Mesothelial cell of epicardium (in vitro differentiated cells): ENCODE data around the gene UNC119B. TPM values are rescaled to one million over a fixed set of nuclear protein-coding genes. Genes with fewer than 3 reads are reported as not detected.

Experiments
- DNase-seq, 2 experiments: peaks; one replicate each; pipeline ENCODE4 v3.0.0; 2021; ENCODE audit warnings: low spot score in 2 of 2; ENCODE audit not compliant: unreplicated experiment in 2 of 2
- H3K27ac Mint-ChIP-seq: 2 replicates; pipeline ENCODE4 v1.8.0; 2021; ENCODE audit warnings: mixed read lengths
- H3K27me3 Mint-ChIP-seq: 2 replicates; pipeline ENCODE4 v1.8.0; 2021; ENCODE audit warnings: low read depth, mixed read lengths
- H3K36me3 Mint-ChIP-seq: 2 replicates; pipeline ENCODE4 v1.8.0; 2021; ENCODE audit warnings: mixed read lengths
- H3K4me1 Mint-ChIP-seq: 2 replicates; pipeline ENCODE4 v1.8.0; 2021; ENCODE audit warnings: mixed read lengths
- H3K4me3 Mint-ChIP-seq: 2 replicates; pipeline ENCODE4 v1.8.0; 2021; ENCODE audit warnings: mild to moderate bottlenecking, moderate library complexity, mixed read lengths
- H3K9me3 Mint-ChIP-seq: 2 replicates; pipeline ENCODE4 v1.8.0; 2021; ENCODE audit warnings: mixed read lengths
- CTCF ChIP-seq: fragments of 200-600 bp; sonication (generic); IDR thresholded peaks from one replicate; pipeline ENCODE4 v1.5.0; 2021; ENCODE audit warnings: antibody characterized with exemption; ENCODE audit not compliant: unreplicated experiment
- total RNA-seq: library from RNA; stranded (reverse); gene quantifications from 3 replicates; pipeline ENCODE4 v1.2.1, GENCODE V29; 2021

The UNC119B gene
- total RNA-seq, 1 donor from 2014 or later: 35.0 TPM

- Mint-ChIP-seq H3K36me3 (peaks cover 17% of the 10 kb centered on the region), H3K27ac (peak overlapping the region; percentile 12), H3K9me3 (peaks cover 13% of the 10 kb centered on the region), H3K4me3 (no peak overlapping the region), H3K27me3 (no peaks in the 10 kb centered on the region), H3K4me1 (peaks cover 34% of the 10 kb centered on the region)
- no peak for TF ChIP-seq CTCF
- DNase-seq: no peak
Observed at GRCh38 chr12:120757949-120758348, 47.7 kb downstream of the UNC119B start.

GRCh38 chr12:120758798-120759590 lies 48.7 kb downstream of the UNC119B start:
- H3K4me3 Mint-ChIP-seq: no peak overlapping the region
- TF ChIP-seq CTCF: no peak
- H3K36me3 Mint-ChIP-seq: peaks cover 17% of the 10 kb centered on the region
- H3K27ac Mint-ChIP-seq: peak overlapping the region; percentile 73
- no peaks in the 10 kb centered on the region for H3K27me3 Mint-ChIP-seq
- H3K4me1 Mint-ChIP-seq: peaks cover 34% of the 10 kb centered on the region
- DNase-seq: no peak
- peaks cover 10% of the 10 kb centered on the region for H3K9me3 Mint-ChIP-seq

- Mint-ChIP-seq H3K27me3 (no peaks in the 10 kb centered on the region), H3K9me3 (peaks cover 9% of the 10 kb centered on the region), H3K4me3 (no peak overlapping the region), H3K4me1 (peaks cover 34% of the 10 kb centered on the region), H3K36me3 (peaks cover 20% of the 10 kb centered on the region), H3K27ac (peak overlapping the region; percentile 98)
- DNase-seq: no peak
- TF ChIP-seq CTCF: no peak
Observed at GRCh38 chr12:120759591-120760348, 49.5 kb downstream of the UNC119B start.

GRCh38 chr12:120760349-120761254 lies 50.3 kb downstream of the UNC119B start:
- H3K4me3 Mint-ChIP-seq: peak overlapping the region; percentile 37
- no peak for TF ChIP-seq CTCF
- H3K9me3 Mint-ChIP-seq: peaks cover under 1% of the 10 kb centered on the region
- peaks cover 18% of the 10 kb centered on the region for H3K36me3 Mint-ChIP-seq
- DNase-seq: no peak
- peaks cover 34% of the 10 kb centered on the region for H3K4me1 Mint-ChIP-seq
- peak overlapping the region; percentile 98 for H3K27ac Mint-ChIP-seq
- H3K27me3 Mint-ChIP-seq: no peaks in the 10 kb centered on the region

- H3K4me1 Mint-ChIP-seq: peaks cover 34% of the 10 kb centered on the region
- no peak for TF ChIP-seq CTCF
- peak overlapping the region; percentile 98 for H3K27ac Mint-ChIP-seq
- peak in 1 of 2 experiments; percentile 63 for DNase-seq
- no peaks in the 10 kb centered on the region for H3K9me3 Mint-ChIP-seq
- H3K27me3 Mint-ChIP-seq: no peaks in the 10 kb centered on the region
- H3K36me3 Mint-ChIP-seq: peaks cover 24% of the 10 kb centered on the region
- peak overlapping the region; percentile 37 for H3K4me3 Mint-ChIP-seq
Observed at GRCh38 chr12:120761519-120761934, 51.3 kb downstream of the UNC119B start.
